KMS-11 (cell line): ENCODE data around the gene NPY2R.

Experiments
- H2AFZ ChIP-seq: fragments of 200-600 bp; sonication (generic); 2 replicates; pipeline ENCODE4 v1.6.1; 2016; ENCODE audit warnings: antibody characterized with exemption, mixed run types, low read depth
- H3K27ac ChIP-seq: fragments of 200-600 bp; sonication (generic); 2 replicates; pipeline ENCODE4 v1.6.1; 2016; ENCODE audit warnings: mild to moderate bottlenecking, mixed run types
- H3K27me3 ChIP-seq: fragments of 200-600 bp; sonication (generic); 2 replicates; pipeline ENCODE4 v1.6.1; 2017; ENCODE audit warnings: mild to moderate bottlenecking, low read depth, mixed run types, moderate library complexity; ENCODE audit not compliant: insufficient read depth
- H3K36me3 ChIP-seq: fragments of 200-600 bp; sonication (generic); 2 replicates; pipeline ENCODE4 v1.6.1; 2017; ENCODE audit warnings: mild to moderate bottlenecking, mixed run types; ENCODE audit not compliant: insufficient read depth
- H3K4me1 ChIP-seq: fragments of 200-600 bp; sonication (generic); 2 replicates; pipeline ENCODE4 v1.6.1; 2016; ENCODE audit warnings: mild to moderate bottlenecking, low read depth, mixed run types; ENCODE audit not compliant: poor library complexity, severe bottlenecking
- H3K4me2 ChIP-seq: fragments of 200-600 bp; sonication (generic); 2 replicates; pipeline ENCODE4 v1.7.0; 2016; ENCODE audit warnings: mild to moderate bottlenecking, mixed run types
- H3K4me3 ChIP-seq: fragments of 200-600 bp; sonication (generic); IDR thresholded peaks from 2 replicates; pipeline ENCODE4 v1.6.1; 2017; ENCODE audit warnings: low read depth, low read length, mixed read lengths; ENCODE audit not compliant: insufficient read depth
- H3K79me2 ChIP-seq: fragments of 200-600 bp; sonication (generic); 2 replicates; pipeline ENCODE4 v1.6.1; 2016; ENCODE audit warnings: low read depth, mixed run types; ENCODE audit not compliant: insufficient read depth
- H3K9ac ChIP-seq: fragments of 200-600 bp; sonication (generic); 2 replicates; pipeline ENCODE4 v1.6.1; 2016; ENCODE audit warnings: mild to moderate bottlenecking, mixed run types
- H4K20me1 ChIP-seq: fragments of 200-600 bp; sonication (generic); 2 replicates; pipeline ENCODE4 v1.6.1; 2016; ENCODE audit warnings: mild to moderate bottlenecking, mixed run types; ENCODE audit not compliant: insufficient read depth
- TF ChIP-seq, protein P1 (sequence below): fragments of 200-600 bp; sonication (generic); conservative IDR thresholded peaks from 2 replicates; pipeline ENCODE4 v1.6.1; 2017; ENCODE audit warnings: low read depth, mild to moderate bottlenecking, antibody characterized with exemption, low read length, moderate library complexity, mixed read lengths

The NPY2R gene

DNA sequence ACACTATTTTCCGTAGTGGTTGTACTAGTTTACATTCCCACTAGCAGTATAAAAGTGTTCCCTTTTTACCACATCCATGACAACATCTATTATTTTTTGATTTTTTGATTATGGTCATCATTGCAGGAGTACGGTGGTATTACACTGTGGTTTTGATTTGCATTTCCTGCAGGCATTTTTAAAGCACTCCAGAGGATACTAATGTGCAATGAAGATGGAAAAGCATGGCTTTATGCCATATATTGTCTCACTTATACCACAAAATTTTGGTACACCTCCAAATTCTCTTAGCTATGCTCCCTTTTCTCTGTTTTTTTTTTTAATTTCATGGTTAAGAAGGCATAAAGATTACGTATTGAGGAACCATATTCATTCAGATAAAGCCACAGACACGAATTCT is 35.1 kb upstream of the NPY2R start:
- no peaks in the 10 kb centered on the region for H4K20me1 ChIP-seq
- H2AFZ ChIP-seq, result no peak overlapping the region
- no peaks in the 10 kb centered on the region for H3K79me2 ChIP-seq
- H3K4me2 ChIP-seq, result no peak overlapping the region
- no peak overlapping the region for H3K9ac ChIP-seq
- no peak overlapping the region for H3K4me3 ChIP-seq
- H3K36me3 ChIP-seq, result no peaks in the 10 kb centered on the region
- H3K27ac ChIP-seq, result no peak overlapping the region
- no peaks in the 10 kb centered on the region for H3K27me3 ChIP-seq
- TF ChIP-seq, protein P1, sequence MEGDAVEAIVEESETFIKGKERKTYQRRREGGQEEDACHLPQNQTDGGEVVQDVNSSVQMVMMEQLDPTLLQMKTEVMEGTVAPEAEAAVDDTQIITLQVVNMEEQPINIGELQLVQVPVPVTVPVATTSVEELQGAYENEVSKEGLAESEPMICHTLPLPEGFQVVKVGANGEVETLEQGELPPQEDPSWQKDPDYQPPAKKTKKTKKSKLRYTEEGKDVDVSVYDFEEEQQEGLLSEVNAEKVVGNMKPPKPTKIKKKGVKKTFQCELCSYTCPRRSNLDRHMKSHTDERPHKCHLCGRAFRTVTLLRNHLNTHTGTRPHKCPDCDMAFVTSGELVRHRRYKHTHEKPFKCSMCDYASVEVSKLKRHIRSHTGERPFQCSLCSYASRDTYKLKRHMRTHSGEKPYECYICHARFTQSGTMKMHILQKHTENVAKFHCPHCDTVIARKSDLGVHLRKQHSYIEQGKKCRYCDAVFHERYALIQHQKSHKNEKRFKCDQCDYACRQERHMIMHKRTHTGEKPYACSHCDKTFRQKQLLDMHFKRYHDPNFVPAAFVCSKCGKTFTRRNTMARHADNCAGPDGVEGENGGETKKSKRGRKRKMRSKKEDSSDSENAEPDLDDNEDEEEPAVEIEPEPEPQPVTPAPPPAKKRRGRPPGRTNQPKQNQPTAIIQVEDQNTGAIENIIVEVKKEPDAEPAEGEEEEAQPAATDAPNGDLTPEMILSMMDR, result no peak
- no peaks in the 10 kb centered on the region for H3K4me1 ChIP-seq

DNA sequence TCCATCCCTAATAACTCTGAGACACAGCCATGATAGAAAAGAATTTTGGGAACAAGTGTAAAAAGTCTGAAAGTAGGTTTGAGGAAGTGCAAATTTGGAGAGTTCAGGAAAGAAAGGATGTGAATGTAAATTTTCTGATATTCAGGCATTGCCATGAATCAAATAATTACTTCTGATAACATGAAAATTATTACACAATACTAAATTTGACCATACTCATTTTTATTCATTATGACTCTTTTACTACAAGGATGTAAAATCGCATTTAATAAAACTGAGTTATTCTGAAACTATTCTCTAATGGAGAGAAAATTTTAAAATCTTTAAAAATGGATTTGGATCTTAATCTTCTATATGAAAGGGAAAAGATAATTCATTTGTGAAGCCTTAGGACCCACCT is 33.8 kb upstream of the NPY2R start:
- no peak overlapping the region for H3K27ac ChIP-seq
- TF ChIP-seq, protein P1, result no peak

DNA sequence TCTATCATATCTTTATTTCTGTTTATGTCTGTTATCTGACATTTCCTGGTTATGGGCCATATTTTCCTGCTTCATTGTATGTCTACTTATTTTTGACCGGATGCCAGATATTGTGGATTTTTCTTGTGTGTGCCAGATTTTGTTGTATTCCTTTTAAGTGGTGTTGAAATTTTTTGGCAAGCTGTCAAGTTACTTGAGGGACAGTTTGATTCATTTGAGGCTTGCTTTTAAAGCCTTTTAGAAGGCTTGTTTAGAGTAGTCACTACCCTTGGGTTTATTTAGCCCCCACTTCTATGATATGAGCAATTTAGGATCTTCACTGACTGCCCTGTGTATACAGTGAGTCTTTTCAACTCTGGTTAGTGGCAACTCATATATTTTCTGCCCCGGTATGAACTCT is 29.2 kb upstream of the NPY2R start:
- Histone ChIP-seq H3K9ac (no peak overlapping the region), H3K79me2 (no peaks in the 10 kb centered on the region), H3K4me2 (no peak overlapping the region), H3K4me3 (no peak overlapping the region), H3K27me3 (no peaks in the 10 kb centered on the region), H3K4me1 (peaks cover 7% of the 10 kb centered on the region), H3K27ac (no peak overlapping the region), H4K20me1 (no peaks in the 10 kb centered on the region), H3K36me3 (no peaks in the 10 kb centered on the region), H2AFZ (no peak overlapping the region)
- TF ChIP-seq, protein P1, result no peak

More for the DNA sequence above, 33.8 kb upstream of the NPY2R start:
- H3K27me3 ChIP-seq, result no peaks in the 10 kb centered on the region
- H3K9ac ChIP-seq, result no peak overlapping the region
- H3K4me3 ChIP-seq, result no peak overlapping the region
- no peaks in the 10 kb centered on the region for H3K79me2 ChIP-seq
- no peaks in the 10 kb centered on the region for H3K36me3 ChIP-seq
- H4K20me1 ChIP-seq, result no peaks in the 10 kb centered on the region
- no peak overlapping the region for H2AFZ ChIP-seq
- no peaks in the 10 kb centered on the region for H3K4me1 ChIP-seq
- no peak overlapping the region for H3K4me2 ChIP-seq

DNA sequence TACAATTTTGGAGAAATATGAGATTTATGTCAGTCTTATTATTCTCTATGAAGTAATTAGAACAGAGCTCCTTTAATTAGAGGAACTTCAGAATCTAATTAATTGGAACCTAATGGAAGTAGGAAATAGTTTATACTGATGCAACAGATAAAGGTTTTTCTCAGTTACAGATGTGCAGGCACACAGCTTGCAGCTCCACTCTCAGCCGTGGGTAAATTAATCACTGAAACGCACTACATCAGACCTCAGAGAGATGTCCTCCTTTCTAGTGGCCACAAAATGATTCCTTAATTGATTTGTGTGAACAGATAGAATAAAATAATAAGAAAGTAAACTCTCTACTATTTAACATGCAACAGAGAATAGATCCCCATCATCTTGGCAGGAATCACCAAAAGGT is 21.5 kb upstream of the NPY2R start:
- TF ChIP-seq, protein P1, result no peak
- no peak overlapping the region for H3K9ac ChIP-seq
- H3K4me2 ChIP-seq, result no peak overlapping the region
- no peaks in the 10 kb centered on the region for H4K20me1 ChIP-seq
- no peaks in the 10 kb centered on the region for H3K36me3 ChIP-seq
- no peaks in the 10 kb centered on the region for H3K79me2 ChIP-seq
- no peak overlapping the region for H2AFZ ChIP-seq
- H3K27me3 ChIP-seq, result no peaks in the 10 kb centered on the region
- no peak overlapping the region for H3K27ac ChIP-seq
- H3K4me1 ChIP-seq, result peaks cover 10% of the 10 kb centered on the region
- no peak overlapping the region for H3K4me3 ChIP-seq
